Endometrial microvascular endothelial cells (primary cell): ENCODE measurements around the gene RALGDS. TPM values are rescaled to one million over a fixed set of nuclear protein-coding genes. Genes with fewer than 3 reads are reported as not detected.

Source experiments
- in situ Hi-C: cut with HindIII; loops from 2 replicates; pipeline ENCODE4 v1.10.0; 2017; ENCODE audit warnings: low sequenced_read_pairs, low pct_unique_long_range_greater_than_20kb; ENCODE audit errors: inconsistent ontology term
- total RNA-seq: library from RNA; depleted of rRNA; stranded (reverse); fragments of >200 nt; gene quantifications from one replicate; pipeline ENCODE4 v1.2.3, GENCODE V29; 2015; ENCODE audit errors: inconsistent ontology term

RALGDS gene
- total RNA-seq, 1 donor from 2014 or later, result 17.6 TPM

- in situ Hi-C loops, result no loop called here
Observed at GRCh38 chr9:133051281-133051900, 69.6 kb downstream of the RALGDS start.

GRCh38 chr9:133050781-133051180, 70.3 kb downstream of the RALGDS start:
- in situ Hi-C loops, result no loop called here

DNA sequence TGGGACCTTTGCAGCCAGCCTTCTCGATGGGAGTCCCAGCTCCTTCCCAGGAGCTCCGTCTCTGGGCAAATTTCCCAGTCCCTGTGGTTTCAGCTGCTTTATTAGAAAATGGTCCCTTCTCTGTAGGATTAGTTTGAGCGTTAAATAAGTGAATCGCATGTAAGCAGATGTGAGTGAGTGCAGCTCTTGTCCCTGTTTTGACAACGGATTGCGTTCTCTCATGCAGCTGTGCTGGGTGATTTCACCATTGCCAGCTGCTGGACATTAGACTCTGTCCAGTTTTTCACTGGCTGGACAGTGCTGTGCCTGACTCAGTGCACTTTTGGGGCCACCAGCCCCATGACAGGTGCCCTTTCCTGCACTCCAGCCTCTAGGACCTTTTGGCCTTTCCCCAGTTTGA, 70.9 kb downstream of the RALGDS start:
- in situ Hi-C loops, result no loop called here

GRCh38 chr9:133049043-133049442, 72.0 kb downstream of the RALGDS start:
- in situ Hi-C loops, result no loop called here

DNA sequence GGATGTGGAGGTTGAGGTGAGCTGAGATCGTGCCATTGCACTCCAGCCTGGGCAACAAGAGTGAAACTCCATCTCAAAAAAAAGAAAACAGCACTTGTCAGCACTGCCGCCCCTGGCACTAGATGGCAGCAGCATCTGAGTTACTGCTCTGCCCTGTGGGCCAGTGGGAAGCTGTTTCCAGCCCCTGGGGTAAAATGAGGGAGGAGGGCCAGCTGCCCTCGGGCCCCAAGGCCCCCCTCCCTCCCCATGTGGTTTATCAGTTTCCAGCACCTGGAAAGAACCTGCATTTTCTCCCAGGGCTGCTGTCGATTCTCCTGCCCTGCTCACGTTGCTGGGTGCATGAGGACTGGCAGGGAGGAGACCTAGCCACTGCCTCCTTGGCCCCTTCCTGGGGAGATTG, 72.4 kb downstream of the RALGDS start:
- in situ Hi-C loops, result no loop called here

Other genes with a start within 250 kb of the RALGDS start
- not detected for gene AK8, start 243.0 kb downstream of the RALGDS start, total RNA-seq
- 2.9 TPM for gene SPACA9, start 242.3 kb downstream of the RALGDS start, total RNA-seq
- gene TSC1, start 176.6 kb downstream of the RALGDS start, total RNA-seq, result 19.0 TPM
- gene GFI1B, start 142.5 kb downstream of the RALGDS start, total RNA-seq, result not detected
- gene GTF3C5, start 90.2 kb downstream of the RALGDS start, total RNA-seq, result 58.4 TPM
- 0.37 TPM for gene CEL, start 59.3 kb downstream of the RALGDS start, total RNA-seq
- 0.37 TPM for gene GBGT1, start 42.7 kb upstream of the RALGDS start, total RNA-seq
- gene OBP2B, start 88.0 kb upstream of the RALGDS start, total RNA-seq, result not detected
- not detected for gene ABO, start 154.0 kb upstream of the RALGDS start, total RNA-seq
- gene SURF6, start 214.9 kb upstream of the RALGDS start, total RNA-seq, result 24.1 TPM
- 20.3 TPM for gene MED22, start 226.9 kb upstream of the RALGDS start, total RNA-seq
- 2,760 TPM for gene RPL7A, start 227.0 kb upstream of the RALGDS start, total RNA-seq
- 14.4 TPM for gene SURF1, start 235.2 kb upstream of the RALGDS start, total RNA-seq
- 15.1 TPM for gene SURF2, start 235.3 kb upstream of the RALGDS start, total RNA-seq